A549 treated with DMSO at 1 μM for 4 hours (cell line): ENCODE measurements around the gene ZNF597. TPM values are rescaled to one million over a fixed set of nuclear protein-coding genes. Genes with fewer than 3 reads are reported as not detected.

ENCODE experiments used
- total RNA-seq: library from RNA; stranded (reverse); fragments of 200-300 nt; extraction: Qiagen RNA extraction; gene quantifications from 5 replicates; pipeline ENCODE4 v1.2.3, GENCODE V29; 2022; ENCODE audit warnings: low read depth

Gene ZNF597
- 1.0 to 1.2 TPM (median 1.1 TPM) in 5 replicates for total RNA-seq

GRCh38 chr16:3443108-3444031 lies at the start of gene ZNF597, which contains the start of gene NAA60:
ZNF597 (minus strand) TSS chr16:3443504; CDS start chr16:3443153, 351 bp downstream.
NAA60 (plus strand) TSS chr16:3443680; CDS start chr16:3476228, 32,548 bp downstream.

GRCh38 chr16:3400779-3401688 lies 42.3 kb downstream of the ZNF597 start, which contains the start of the genes ZNF174 and ZSCAN32:
ZNF174 (plus strand) TSS chr16:3401215; CDS start chr16:3402005, 790 bp downstream.
ZSCAN32 (minus strand) TSS chr16:3401004; CDS start chr16:3397557, 3,447 bp downstream.

Other genes with a start within 250 kb of the ZNF597 start
- gene ZNF200, start 208.3 kb downstream of the ZNF597 start, total RNA-seq, result 8.6 to 11.7 TPM (median 9.0 TPM) in 5 replicates
- gene MEFV, start 186.9 kb downstream of the ZNF597 start, total RNA-seq, result not detected in 5 replicates
- 35.3 to 44.6 TPM (median 37.6 TPM) in 5 replicates for gene ZNF263, start 160.0 kb downstream of the ZNF597 start, total RNA-seq
- gene TIGD7, start 138.1 kb downstream of the ZNF597 start, total RNA-seq, result 1.3 to 1.8 TPM (median 1.5 TPM) in 5 replicates
- 10.0 to 12.5 TPM (median 12.1 TPM) in 5 replicates for gene ZNF75A, start 138.0 kb downstream of the ZNF597 start, total RNA-seq
- not detected in 5 replicates for gene OR2C1, start 87.6 kb downstream of the ZNF597 start, total RNA-seq
- gene ZSCAN32, start 42.5 kb downstream of the ZNF597 start, total RNA-seq, result 11.9 to 18.2 TPM (median 16.2 TPM) in 5 replicates
- gene ZNF174, start 42.3 kb downstream of the ZNF597 start, total RNA-seq, result 13.0 to 15.2 TPM (median 14.7 TPM) in 5 replicates
- gene NAA60, start 176 bp upstream of the ZNF597 start, total RNA-seq, result 49.6 to 58.4 TPM (median 51.1 TPM) in 5 replicates
- gene C16orf90, start 52.0 kb upstream of the ZNF597 start, total RNA-seq, result not detected in 5 replicates
- gene CLUAP1, start 57.5 kb upstream of the ZNF597 start, total RNA-seq, result 16.9 to 22.5 TPM (median 18.2 TPM) in 5 replicates
- gene NLRC3, start 133.9 kb upstream of the ZNF597 start, total RNA-seq, result 0.01 to 0.02 TPM in 2 of 5 replicates, not detected in the others
- gene SLX4, start 168.1 kb upstream of the ZNF597 start, total RNA-seq, result 3.6 to 6.2 TPM (median 5.6 TPM) in 5 replicates
- 2.4 to 5.7 TPM (median 4.6 TPM) in 5 replicates for gene DNASE1, start 211.2 kb upstream of the ZNF597 start, total RNA-seq